Activated CD4-positive, alpha-beta T cell treated with anti-CD3 and anti-CD28 coated beads, Interleukin-2, amount 10 ng/mL, durations not matched to agents 24 days and 14 days (primary cell): ENCODE results near the gene TMEM217. TPM values are rescaled to one million over a fixed set of nuclear protein-coding genes. Genes with fewer than 3 reads are reported as not detected.
A peak's percentile ranks its signal among the peaks of the same experiment; 100 is the strongest.
"Not testable (repeated sequence)": the region's sequence is repeated elsewhere in the genome, so short reads cannot be mapped to it uniquely, and the experiment has no call there.

Source experiments
- DNase-seq: peaks from one replicate; pipeline ENCODE4 v3.0.0; 2022
- H3K27ac Mint-ChIP-seq: one replicate; pipeline ENCODE4 v1.8.0; 2022; ENCODE audit warnings: mild to moderate bottlenecking, mixed read lengths
- H3K27me3 Mint-ChIP-seq: one replicate; pipeline ENCODE4 v1.8.0; 2022; ENCODE audit warnings: mixed read lengths
- H3K36me3 Mint-ChIP-seq: one replicate; pipeline ENCODE4 v1.8.0; 2022; ENCODE audit warnings: low read depth, mild to moderate bottlenecking, mixed read lengths
- H3K4me1 Mint-ChIP-seq: one replicate; pipeline ENCODE4 v1.8.0; 2021; ENCODE audit warnings: mixed read lengths
- H3K4me3 Mint-ChIP-seq: one replicate; pipeline ENCODE4 v1.8.0; 2022; ENCODE audit warnings: mild to moderate bottlenecking, moderate library complexity, mixed read lengths
- H3K9me3 Mint-ChIP-seq: one replicate; pipeline ENCODE4 v1.8.0; 2021; ENCODE audit warnings: mixed read lengths
- intact Hi-C: fragments of 100-400 bp; cut with micrococcal nuclease; formaldehyde crosslinking; loops from one replicate; pipeline ENCODE4 v1.15.1; 2023
- total RNA-seq: library from RNA; stranded (reverse); gene quantifications from 2 replicates; pipeline ENCODE4 v1.2.3, GENCODE V29; 2022

TMEM217 gene
- total RNA-seq = 4.1 and 6.1 TPM in 2 replicates

DNA sequence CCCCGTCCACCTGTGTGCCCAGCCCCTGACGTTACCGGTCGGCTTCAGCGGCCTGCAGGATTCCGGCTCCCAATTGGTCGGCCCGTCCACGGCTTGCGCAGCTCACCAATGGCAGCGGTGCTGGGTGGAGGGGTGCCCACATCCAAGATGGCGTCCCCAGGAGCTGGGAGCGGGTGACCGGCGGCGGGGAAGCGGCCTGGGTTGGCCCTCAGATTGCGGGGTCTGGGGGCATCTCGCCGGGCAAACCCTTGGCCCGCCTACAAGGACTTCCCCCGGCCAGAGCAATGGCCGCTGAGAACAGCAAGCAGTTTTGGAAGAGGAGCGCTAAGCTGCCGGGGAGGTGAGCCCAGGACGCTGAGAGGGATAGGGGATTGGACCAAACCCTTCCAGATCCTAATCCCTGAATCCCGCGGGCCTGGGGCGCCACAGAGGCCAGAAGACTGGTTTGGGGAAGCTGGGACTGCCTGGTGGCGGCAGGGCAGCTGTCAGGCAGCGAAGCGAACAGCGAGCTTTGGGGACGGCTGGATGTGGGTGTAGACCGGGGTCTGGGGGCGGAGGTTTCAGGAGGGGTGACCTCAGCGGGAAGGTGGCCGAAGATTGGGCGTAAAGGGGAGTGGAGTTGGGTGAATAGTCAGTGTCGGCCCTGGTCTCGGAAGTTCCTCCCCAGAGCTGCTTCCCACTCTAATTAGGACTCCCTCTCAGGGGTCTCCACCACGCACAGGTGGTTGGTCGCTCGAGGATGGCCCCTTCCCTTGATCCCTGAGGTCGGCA, at the start of gene TMEM217, which contains the start of gene TBC1D22B:
TSS of gene TMEM217 (minus strand) at position 511 of the 771 bp plus-strand sequence. CDS start 39,114 bp downstream, outside the sequence.
TSS of gene TBC1D22B (plus strand) at position 139 of the 771 bp plus-strand sequence. CDS start at position 285, 146 bp downstream.
- H3K27me3 Mint-ChIP-seq = no peaks in the 10 kb centered on the region
- intact Hi-C loops = loop anchor here (2.0 to 10.0 kb wide), 4 partner anchors 35 to 346 kb away; partner anchors contain the start of gene PIM1
- H3K4me1 Mint-ChIP-seq = peaks cover 42% of the 10 kb centered on the region
- no peaks in the 10 kb centered on the region for H3K9me3 Mint-ChIP-seq
- H3K4me3 Mint-ChIP-seq = peak within 1 kb of the TSS; percentile 88
- peak; percentile 99 for DNase-seq
- H3K36me3 Mint-ChIP-seq = peaks cover 12% of the 10 kb centered on the region
- peak within 1 kb of the TSS; percentile 95 for H3K27ac Mint-ChIP-seq

GRCh38 chr6:37307484-37307883, 49.5 kb upstream of the TMEM217 start:
- Mint-ChIP-seq H3K36me3 (peaks cover 35% of the 10 kb centered on the region), H3K4me1 (peaks cover 26% of the 10 kb centered on the region)
- intact Hi-C loops, H3K4me3 Mint-ChIP-seq, H3K27ac Mint-ChIP-seq, DNase-seq, H3K27me3 Mint-ChIP-seq, H3K9me3 Mint-ChIP-seq: not testable (repeated sequence)

DNA sequence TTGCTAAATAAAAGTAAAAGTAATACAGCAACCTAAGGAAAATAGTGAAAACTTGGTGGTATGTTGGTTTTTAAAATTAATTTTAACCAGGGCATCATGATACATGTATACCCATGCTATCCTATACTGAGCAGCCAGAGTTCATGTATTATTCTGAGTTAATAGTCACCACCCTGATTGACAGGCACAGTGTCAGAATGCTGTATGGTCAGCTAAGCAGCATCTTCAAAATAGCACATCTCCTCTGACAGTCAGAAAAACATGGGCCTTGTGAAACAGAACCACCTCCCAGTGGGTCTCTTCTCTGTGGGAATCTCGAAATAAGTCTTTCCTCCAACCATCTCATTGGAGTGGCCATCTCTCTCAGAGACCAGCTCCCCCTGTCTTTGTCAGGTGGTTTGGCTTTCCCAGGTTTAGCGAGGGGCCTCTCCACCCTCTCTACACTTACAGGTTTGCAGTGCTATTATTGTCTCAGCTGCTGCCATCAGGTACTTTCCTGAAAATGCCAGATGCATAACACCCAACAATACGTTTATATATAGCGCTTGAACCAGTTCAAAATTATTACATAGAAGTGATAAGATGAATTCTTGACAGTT, 48.8 kb upstream of the TMEM217 start:
- Mint-ChIP-seq H3K4me1 (peaks cover 30% of the 10 kb centered on the region), H3K4me3 (no peak overlapping the region), H3K27me3 (no peaks in the 10 kb centered on the region), H3K27ac (no peak overlapping the region), H3K9me3 (no peaks in the 10 kb centered on the region), H3K36me3 (peaks cover 42% of the 10 kb centered on the region)
- no peak for DNase-seq
- intact Hi-C loops = no loop called here

DNA sequence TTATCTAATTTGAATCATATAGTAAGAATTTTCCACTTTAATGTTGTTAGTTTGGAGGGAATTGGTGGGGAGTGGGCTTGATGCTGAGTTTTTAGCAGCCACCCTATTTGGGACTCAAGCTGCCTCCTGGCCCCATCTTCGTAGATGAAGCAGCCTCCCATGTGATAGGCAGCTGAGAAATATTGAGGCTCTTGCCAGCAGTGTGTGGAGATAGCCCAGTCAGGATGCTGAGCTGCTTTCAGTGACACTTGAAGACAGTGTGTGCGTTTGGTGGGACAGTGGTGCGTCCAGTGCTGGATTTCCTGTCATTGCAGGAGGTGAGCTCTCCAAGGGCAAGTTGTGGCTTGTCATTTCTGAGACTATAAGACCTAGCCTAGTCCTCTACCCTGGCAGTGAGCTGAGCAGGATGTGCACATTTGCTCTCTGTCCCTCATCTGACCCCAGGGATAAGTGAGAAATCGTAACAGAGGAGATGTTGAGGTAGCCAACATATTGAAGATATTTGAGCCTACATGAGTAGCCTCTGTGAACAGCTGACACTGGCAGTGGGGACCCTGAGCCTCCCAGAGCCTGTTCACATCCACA, 48.0 kb upstream of the TMEM217 start:
- Mint-ChIP-seq H3K36me3 (peaks cover 45% of the 10 kb centered on the region), H3K4me3 (no peak overlapping the region), H3K9me3 (no peaks in the 10 kb centered on the region), H3K4me1 (peaks cover 24% of the 10 kb centered on the region), H3K27ac (peak overlapping the region; percentile 29), H3K27me3 (no peaks in the 10 kb centered on the region)
- no peak for DNase-seq
- intact Hi-C loops = no loop called here

DNA sequence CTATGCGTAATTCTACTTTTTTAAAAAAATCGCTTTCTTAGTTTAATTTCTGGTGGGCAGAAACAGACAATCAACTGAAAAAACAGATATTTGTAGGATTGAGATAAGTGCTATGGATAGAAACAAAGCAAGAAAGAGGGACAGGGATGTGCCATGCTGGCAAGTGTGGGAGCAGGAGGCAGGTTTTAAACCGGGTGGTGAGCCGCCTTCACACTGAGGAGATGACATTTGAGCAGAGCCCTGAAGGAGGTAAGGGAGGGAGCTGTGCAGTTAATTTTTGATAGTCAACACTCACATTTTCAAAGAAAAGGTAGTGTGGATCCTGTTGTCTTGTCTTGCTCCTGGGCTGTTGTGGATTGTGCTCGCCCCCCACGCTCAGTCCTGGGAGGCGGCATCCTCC, 46.8 kb upstream of the TMEM217 start:
- no peak for DNase-seq
- H3K36me3 Mint-ChIP-seq = peaks cover 49% of the 10 kb centered on the region
- no peak overlapping the region for H3K27ac Mint-ChIP-seq
- intact Hi-C loops = no loop called here
- no peaks in the 10 kb centered on the region for H3K27me3 Mint-ChIP-seq
- peaks cover 23% of the 10 kb centered on the region for H3K4me1 Mint-ChIP-seq
- no peak overlapping the region for H3K4me3 Mint-ChIP-seq
- no peaks in the 10 kb centered on the region for H3K9me3 Mint-ChIP-seq

- intact Hi-C loops = no loop called here
- DNase-seq = peak; percentile 72
- H3K27ac Mint-ChIP-seq = no peak overlapping the region
- H3K4me1 Mint-ChIP-seq = peaks cover 23% of the 10 kb centered on the region
- H3K27me3 Mint-ChIP-seq = no peaks in the 10 kb centered on the region
- H3K4me3 Mint-ChIP-seq = no peak overlapping the region
- H3K36me3 Mint-ChIP-seq = peaks cover 53% of the 10 kb centered on the region
- no peaks in the 10 kb centered on the region for H3K9me3 Mint-ChIP-seq
Measured at GRCh38 chr6:37303891-37304503, 46.1 kb upstream of the TMEM217 start.

DNA sequence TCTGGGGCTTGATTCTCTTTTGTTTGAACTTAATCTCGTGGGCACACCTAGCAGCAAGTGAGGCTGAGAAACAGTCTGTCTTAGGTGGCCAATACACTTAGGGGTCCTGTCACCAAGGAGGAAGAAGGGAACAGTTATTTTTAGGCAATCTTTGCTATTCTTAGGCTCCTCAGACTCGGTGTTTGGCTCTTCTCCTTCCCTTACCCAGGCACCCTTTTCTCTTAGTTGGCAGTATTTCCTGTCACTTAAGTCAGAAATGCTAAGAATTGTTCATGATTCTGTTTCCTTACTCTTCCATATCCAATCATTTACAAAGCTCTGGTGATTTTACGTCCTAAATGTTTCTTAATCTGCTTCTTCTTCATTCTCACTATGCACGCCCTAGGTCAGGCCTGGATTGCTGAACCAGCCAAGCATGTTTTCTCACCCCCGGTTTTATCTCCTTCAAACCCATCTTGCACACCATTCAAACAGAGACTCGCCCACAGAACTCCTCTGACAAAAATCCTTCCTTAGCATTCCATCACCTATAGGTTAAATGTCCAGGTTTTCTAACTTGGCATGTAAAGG, 45.2 kb upstream of the TMEM217 start:
- Mint-ChIP-seq H3K4me1 (peaks cover 23% of the 10 kb centered on the region), H3K27me3 (no peaks in the 10 kb centered on the region)

GRCh38 chr6:37302086-37302686, 44.2 kb upstream of the TMEM217 start:
- no peak for DNase-seq
- Mint-ChIP-seq H3K9me3 (peaks cover 3% of the 10 kb centered on the region), H3K27ac (no peak overlapping the region), H3K4me1 (peaks cover 23% of the 10 kb centered on the region), H3K4me3 (no peak overlapping the region), H3K36me3 (peaks cover 62% of the 10 kb centered on the region), H3K27me3 (no peaks in the 10 kb centered on the region)
- intact Hi-C loops = no loop called here

More for the DNA sequence above, 45.2 kb upstream of the TMEM217 start:
- no peaks in the 10 kb centered on the region for H3K9me3 Mint-ChIP-seq
- H3K36me3 Mint-ChIP-seq = peaks cover 55% of the 10 kb centered on the region
- intact Hi-C loops = no loop called here
- no peak overlapping the region for H3K4me3 Mint-ChIP-seq
- peak overlapping the region; percentile 11 for H3K27ac Mint-ChIP-seq
- DNase-seq = no peak

DNA sequence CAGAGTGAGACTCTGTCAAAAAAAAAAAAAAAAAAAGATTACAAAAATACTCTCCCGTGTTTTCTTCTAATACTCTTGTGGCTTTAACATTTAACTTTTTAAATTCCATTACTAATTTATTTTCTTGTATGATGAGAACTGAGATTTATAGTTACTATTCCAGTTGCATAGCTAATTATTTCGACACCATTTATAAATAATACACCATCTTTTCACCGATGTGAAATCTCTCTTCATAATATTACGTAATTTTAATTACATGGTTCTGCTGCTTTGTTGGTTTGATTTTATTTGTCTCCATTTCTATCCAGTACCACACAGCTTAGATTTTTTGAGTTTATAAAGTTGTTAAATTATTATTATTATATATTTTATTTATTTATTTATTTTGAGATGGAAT, 42.0 kb upstream of the TMEM217 start:
- peaks cover 68% of the 10 kb centered on the region for H3K36me3 Mint-ChIP-seq
- H3K9me3 Mint-ChIP-seq = peaks cover 3% of the 10 kb centered on the region
- no peak overlapping the region for H3K27ac Mint-ChIP-seq
- H3K4me1 Mint-ChIP-seq = peaks cover 20% of the 10 kb centered on the region
- intact Hi-C loops = no loop called here
- H3K4me3 Mint-ChIP-seq = no peak overlapping the region
- no peak for DNase-seq
- no peaks in the 10 kb centered on the region for H3K27me3 Mint-ChIP-seq

- H3K36me3 Mint-ChIP-seq = peaks cover 63% of the 10 kb centered on the region
- no peaks in the 10 kb centered on the region for H3K27me3 Mint-ChIP-seq
- intact Hi-C loops = no loop called here
- DNase-seq = no peak
- no peak overlapping the region for H3K27ac Mint-ChIP-seq
- H3K9me3 Mint-ChIP-seq = peaks cover 3% of the 10 kb centered on the region
- peaks cover 15% of the 10 kb centered on the region for H3K4me1 Mint-ChIP-seq
- no peak overlapping the region for H3K4me3 Mint-ChIP-seq
Measured at GRCh38 chr6:37298958-37299357, 41.0 kb upstream of the TMEM217 start.

- H3K27ac Mint-ChIP-seq, H3K4me3 Mint-ChIP-seq, DNase-seq, H3K9me3 Mint-ChIP-seq, intact Hi-C loops, H3K27me3 Mint-ChIP-seq: not testable (repeated sequence)
- Mint-ChIP-seq H3K36me3 (peaks cover 61% of the 10 kb centered on the region), H3K4me1 (peaks cover 10% of the 10 kb centered on the region)
Measured at GRCh38 chr6:37297637-37298036, 39.7 kb upstream of the TMEM217 start.

- peaks cover 3% of the 10 kb centered on the region for H3K9me3 Mint-ChIP-seq
- peaks cover 61% of the 10 kb centered on the region for H3K36me3 Mint-ChIP-seq
- H3K27me3 Mint-ChIP-seq = no peaks in the 10 kb centered on the region
- no peak overlapping the region for H3K4me3 Mint-ChIP-seq
- H3K27ac Mint-ChIP-seq = no peak overlapping the region
- intact Hi-C loops = loop anchor here (5.0 kb wide), 1 partner anchor 121 kb away; the partner anchor contains the start of gene PIM1
- H3K4me1 Mint-ChIP-seq = peaks cover 33% of the 10 kb centered on the region
- DNase-seq = no peak
Measured at GRCh38 chr6:37293426-37293825, 35.5 kb upstream of the TMEM217 start.

DNA sequence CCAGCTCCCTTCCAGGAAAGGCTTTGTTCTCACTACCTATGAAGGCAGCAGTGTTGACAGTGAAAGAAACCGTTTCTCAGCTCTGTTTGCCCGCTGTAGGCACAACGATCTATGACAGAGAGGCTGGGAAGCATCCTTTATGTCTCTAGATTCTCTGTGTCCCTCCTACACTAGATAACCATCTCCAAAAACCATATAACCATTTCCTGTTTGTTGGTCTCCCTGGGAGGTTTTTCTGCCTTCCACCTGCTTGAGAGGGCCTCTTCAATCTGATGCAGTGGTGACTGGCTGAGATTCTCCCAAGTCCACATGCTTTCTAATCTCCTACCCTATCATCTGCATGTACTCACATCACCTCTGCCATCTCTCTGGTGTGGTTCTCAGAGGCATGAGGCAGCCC, 32.0 kb upstream of the TMEM217 start:
- peak; percentile 90 for DNase-seq
- Mint-ChIP-seq H3K27ac (peak overlapping the region; percentile 93), H3K9me3 (no peaks in the 10 kb centered on the region), H3K36me3 (peaks cover 62% of the 10 kb centered on the region), H3K4me1 (peaks cover 45% of the 10 kb centered on the region), H3K27me3 (no peaks in the 10 kb centered on the region), H3K4me3 (peak overlapping the region; percentile 61)
- intact Hi-C loops = loop anchor here (1.0 to 5.0 kb wide), 5 partner anchors 17 to 118 kb away; partner anchors contain the start of gene PIM1
